Cardiac fibroblast (primary cell): ENCODE measurements around the gene NAMPT.

Experiments used
- DNase-seq, 2 donors: peaks; one replicate each; pipeline versions ENCODE4 v3.0.0 to v3.0.0-alpha.2; 2010; ENCODE audit warnings: low read depth in 2 of 2
- H3K4me3 ChIP-seq, 2 donors: replicated peaks in 1 of 2; 1 replicate in 1 of 2; 2 replicates in 1 of 2; pipeline ENCODE4 v1.5.1; 2011; ENCODE audit warnings: low read depth in 2 of 2, low read length in 2 of 2, mild to moderate bottlenecking in 2 of 2, moderate library complexity in 1 of 2
- TF ChIP-seq, protein P1 (sequence below): IDR thresholded peaks from one replicate; pipeline ENCODE4 v1.5.1; 2011; ENCODE audit warnings: low read depth, mild to moderate bottlenecking, low read length, inconsistent platforms

The NAMPT gene

GRCh38 chr7:106247841-106248240, 36.9 kb downstream of the NAMPT start:
- no peak overlapping the region for H3K4me3 ChIP-seq
- no peak for DNase-seq
- TF ChIP-seq, protein P1, sequence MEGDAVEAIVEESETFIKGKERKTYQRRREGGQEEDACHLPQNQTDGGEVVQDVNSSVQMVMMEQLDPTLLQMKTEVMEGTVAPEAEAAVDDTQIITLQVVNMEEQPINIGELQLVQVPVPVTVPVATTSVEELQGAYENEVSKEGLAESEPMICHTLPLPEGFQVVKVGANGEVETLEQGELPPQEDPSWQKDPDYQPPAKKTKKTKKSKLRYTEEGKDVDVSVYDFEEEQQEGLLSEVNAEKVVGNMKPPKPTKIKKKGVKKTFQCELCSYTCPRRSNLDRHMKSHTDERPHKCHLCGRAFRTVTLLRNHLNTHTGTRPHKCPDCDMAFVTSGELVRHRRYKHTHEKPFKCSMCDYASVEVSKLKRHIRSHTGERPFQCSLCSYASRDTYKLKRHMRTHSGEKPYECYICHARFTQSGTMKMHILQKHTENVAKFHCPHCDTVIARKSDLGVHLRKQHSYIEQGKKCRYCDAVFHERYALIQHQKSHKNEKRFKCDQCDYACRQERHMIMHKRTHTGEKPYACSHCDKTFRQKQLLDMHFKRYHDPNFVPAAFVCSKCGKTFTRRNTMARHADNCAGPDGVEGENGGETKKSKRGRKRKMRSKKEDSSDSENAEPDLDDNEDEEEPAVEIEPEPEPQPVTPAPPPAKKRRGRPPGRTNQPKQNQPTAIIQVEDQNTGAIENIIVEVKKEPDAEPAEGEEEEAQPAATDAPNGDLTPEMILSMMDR: no peak

GRCh38 chr7:106246902-106247711, 37.7 kb downstream of the NAMPT start:
- no peak for DNase-seq

DNA sequence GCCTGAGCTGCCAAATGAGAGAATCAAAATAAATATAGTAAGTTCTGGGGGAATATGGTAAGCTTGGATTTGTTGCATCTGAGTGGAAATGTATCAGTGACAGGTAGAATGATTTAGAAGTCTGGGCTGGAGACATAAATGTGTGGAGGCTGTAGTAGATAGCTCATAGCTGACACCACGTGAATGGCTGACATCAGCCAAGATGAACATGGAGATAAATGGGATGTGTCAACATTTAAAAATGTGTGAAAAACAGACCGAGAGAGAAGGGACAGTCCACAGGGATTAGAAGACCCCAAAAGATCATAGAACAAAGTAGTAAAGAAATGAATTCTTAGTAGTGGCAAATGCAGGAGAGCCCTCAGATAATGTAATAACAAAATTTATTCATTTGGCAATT, 40.9 kb downstream of the NAMPT start:
- H3K4me3 ChIP-seq: no peak overlapping the region
- TF ChIP-seq, protein P1: no peak
- no peak for DNase-seq

More at GRCh38 chr7:106246902-106247711, 37.7 kb downstream of the NAMPT start:
- TF ChIP-seq, protein P1: no peak
- no peak overlapping the region for H3K4me3 ChIP-seq

DNA sequence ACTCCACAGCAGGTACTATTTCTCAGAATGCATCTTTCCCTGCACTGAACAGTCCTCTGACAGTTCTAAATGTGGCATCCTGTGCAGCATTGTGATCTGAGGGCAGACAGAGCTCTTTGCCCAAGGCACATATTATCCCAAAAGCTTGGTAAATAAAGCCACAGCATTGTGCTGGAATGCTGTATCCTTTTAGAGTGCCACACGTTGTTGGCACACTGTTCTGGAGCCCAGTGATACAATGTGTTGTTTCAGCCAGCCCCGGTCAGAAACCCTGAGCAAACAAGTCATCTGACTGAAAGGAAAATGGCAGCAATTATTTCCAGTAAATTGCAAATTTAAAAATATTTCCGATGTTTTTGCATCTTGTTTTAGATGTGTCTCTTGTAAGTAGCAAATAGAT, 45.4 kb downstream of the NAMPT start:
- no peak overlapping the region for H3K4me3 ChIP-seq
- TF ChIP-seq, protein P1: no peak
- DNase-seq: no peak

- TF ChIP-seq, protein P1: no peak
- no peak overlapping the region for H3K4me3 ChIP-seq
- no peak for DNase-seq
Observed at GRCh38 chr7:106238830-106239229, 46.0 kb downstream of the NAMPT start.

- H3K4me3 ChIP-seq: no peak overlapping the region
- DNase-seq: no peak
- TF ChIP-seq, protein P1: no peak
Observed at GRCh38 chr7:106236065-106236464, 48.7 kb downstream of the NAMPT start.
